GM12864 (cell line): ENCODE measurements around the gene SMIM8.

Experiments used
- DNase-seq: peaks from one replicate; pipeline ENCODE4 v3.0.0-alpha.2; 2011; ENCODE audit warnings: low read depth
- H3K4me3 ChIP-seq: 2 replicates; pipeline ENCODE4 v1.5.1; 2011; ENCODE audit warnings: mild to moderate bottlenecking, low read depth, low read length, control low read depth
- CTCF ChIP-seq: IDR thresholded peaks from 2 replicates; pipeline ENCODE4 v1.5.1; 2011; ENCODE audit warnings: low read depth, mild to moderate bottlenecking, moderate library complexity, low read length, control low read depth, inconsistent platforms; ENCODE audit errors: missing control alignments

The SMIM8 gene

GRCh38 chr6:87333591-87334181 is 11.3 kb downstream of the SMIM8 start:
- H3K4me3 ChIP-seq, result no peak overlapping the region
- no peak for DNase-seq
- TF ChIP-seq CTCF, result no peak

GRCh38 chr6:87334683-87335082 is 12.3 kb downstream of the SMIM8 start:
- no peak for DNase-seq
- H3K4me3 ChIP-seq, result no peak overlapping the region
- no peak for TF ChIP-seq CTCF

- TF ChIP-seq CTCF, result no peak
- no peak overlapping the region for H3K4me3 ChIP-seq
- DNase-seq, result no peak
These were observed 14.0 kb downstream of the SMIM8 start for GRCh38 chr6:87336367-87336766.

- DNase-seq, result no peak
- no peak for TF ChIP-seq CTCF
- H3K4me3 ChIP-seq, result no peak overlapping the region
These were observed 17.8 kb downstream of the SMIM8 start for GRCh38 chr6:87340230-87340629.

GRCh38 chr6:87341158-87341557 is 18.8 kb downstream of the SMIM8 start:
- no peak for TF ChIP-seq CTCF
- no peak overlapping the region for H3K4me3 ChIP-seq
- DNase-seq, result no peak

- TF ChIP-seq CTCF, result no peak
- no peak for DNase-seq
These were observed 19.5 kb downstream of the SMIM8 start for GRCh38 chr6:87341899-87342298.

GRCh38 chr6:87342829-87343228 is 20.4 kb downstream of the SMIM8 start:
- no peak for DNase-seq
- no peak overlapping the region for H3K4me3 ChIP-seq
- no peak for TF ChIP-seq CTCF

More at GRCh38 chr6:87341899-87342298, 19.5 kb downstream of the SMIM8 start:
- H3K4me3 ChIP-seq, result no peak overlapping the region
